GM23338 (cell line): ENCODE measurements around the gene SLC7A5. TPM values are rescaled to one million over a fixed set of nuclear protein-coding genes. Genes with fewer than 3 reads are reported as not detected.

ENCODE experiments used
- ATAC-seq: fragments of 200-7000 bp; cut with Tn5 transposase; 3 replicates; pipeline ENCODE4 v1.9.1; 2020
- DNase-seq: peaks from one replicate; pipeline ENCODE4 v3.0.0-alpha.2; 2015; ENCODE audit warnings: low spot score
- H2AFZ ChIP-seq: fragments of 200-600 bp; sonication (generic); 2 replicates; pipeline ENCODE4 v1.8.0; 2016; ENCODE audit warnings: antibody characterized with exemption, mild to moderate bottlenecking, moderate library complexity
- H3F3A ChIP-seq: fragments of 200-600 bp; sonication (generic); replicated peaks from 2 replicates; pipeline ENCODE4 v1.8.0; 2017; ENCODE audit warnings: antibody characterized with exemption, mixed run types, low read depth
- H3K27ac ChIP-seq: fragments of 200-600 bp; sonication (generic); 2 replicates; pipeline ENCODE4 v1.6.1; 2016; ENCODE audit warnings: low read depth
- H3K27me3 ChIP-seq: fragments of 200-600 bp; sonication (generic); 2 replicates; pipeline ENCODE4 v1.8.0; 2016; ENCODE audit warnings: mild to moderate bottlenecking, mixed run types, moderate library complexity; ENCODE audit not compliant: insufficient read depth
- H3K36me3 ChIP-seq: fragments of 200-600 bp; sonication (generic); 2 replicates; pipeline ENCODE4 v1.8.0; 2016; ENCODE audit warnings: mild to moderate bottlenecking; ENCODE audit not compliant: insufficient read depth
- H3K4me1 ChIP-seq: fragments of 200-600 bp; sonication (generic); 2 replicates; pipeline ENCODE4 v1.8.0; 2016; ENCODE audit warnings: mild to moderate bottlenecking, moderate library complexity; ENCODE audit not compliant: insufficient read depth
- H3K4me2 ChIP-seq: fragments of 200-600 bp; sonication (generic); 2 replicates; pipeline ENCODE4 v1.7.1; 2017; ENCODE audit warnings: mixed run types
- H3K4me3 ChIP-seq: fragments of 200-600 bp; sonication (generic); 2 replicates; pipeline ENCODE4 v1.6.1; 2016; ENCODE audit warnings: mixed run types
- H3K79me2 ChIP-seq: fragments of 200-600 bp; sonication (generic); replicated peaks from 2 replicates; pipeline ENCODE4 v1.8.0; 2017; ENCODE audit warnings: mild to moderate bottlenecking; ENCODE audit not compliant: insufficient read depth
- H3K9me2 ChIP-seq: fragments of 200-600 bp; sonication (generic); 2 replicates; pipeline ENCODE4 v1.8.0; 2017; ENCODE audit not compliant: insufficient read depth
- H4K20me1 ChIP-seq: fragments of 200-600 bp; sonication (generic); replicated peaks from 2 replicates; pipeline ENCODE4 v1.8.0; 2017; ENCODE audit warnings: mild to moderate bottlenecking; ENCODE audit not compliant: insufficient read depth
- H3K27ac Mint-ChIP-seq: 2 replicates; pipeline ENCODE4 v1.8.0; 2020; ENCODE audit warnings: inconsistent platforms, mild to moderate bottlenecking, moderate library complexity, mixed read lengths
- H3K27me3 Mint-ChIP-seq: 3 replicates; pipeline ENCODE4 v1.8.0; 2022; ENCODE audit warnings: low read depth, mild to moderate bottlenecking, moderate library complexity, mixed read lengths, inconsistent platforms; ENCODE audit not compliant: insufficient read depth, poor library complexity
- H3K36me3 Mint-ChIP-seq: 3 replicates; pipeline ENCODE4 v1.8.0; 2021; ENCODE audit warnings: low read depth, mild to moderate bottlenecking, inconsistent platforms, moderate library complexity, mixed read lengths
- H3K4me1 Mint-ChIP-seq: 3 replicates; pipeline ENCODE4 v1.8.0; 2020; ENCODE audit warnings: mild to moderate bottlenecking, inconsistent platforms, mixed read lengths
- H3K4me3 Mint-ChIP-seq: 3 replicates; pipeline ENCODE4 v1.8.0; 2021; ENCODE audit warnings: moderate library complexity, mild to moderate bottlenecking, inconsistent platforms, mixed read lengths
- H3K9me3 Mint-ChIP-seq: 3 replicates; pipeline ENCODE4 v1.8.0; 2020; ENCODE audit warnings: moderate library complexity, mild to moderate bottlenecking, inconsistent platforms, mixed read lengths
- CREB1 ChIP-seq: fragments of 250-450 bp; sonication (Bioruptor Pico); IDR thresholded peaks from 2 replicates; pipeline ENCODE4 v1.5.0; 2020; ENCODE audit warnings: low read depth, mild to moderate bottlenecking, moderate library complexity
- EZH2 ChIP-seq: fragments of 200-600 bp; sonication (generic); IDR thresholded peaks from one replicate; pipeline ENCODE4 v1.8.0; 2017; ENCODE audit warnings: antibody characterized with exemption, mild to moderate bottlenecking, low read depth; ENCODE audit not compliant: unreplicated experiment
- EZH2phosphoT487 ChIP-seq: fragments of 200-600 bp; sonication (generic); IDR thresholded peaks from one replicate; pipeline ENCODE4 v1.8.1; 2018; ENCODE audit warnings: antibody characterized with exemption; ENCODE audit not compliant: unreplicated experiment
- JUNB ChIP-seq: IDR thresholded peaks from one replicate; pipeline ENCODE4 v1.6.1; 2016; ENCODE audit warnings: antibody characterized with exemption; ENCODE audit not compliant: unreplicated experiment
- NANOG ChIP-seq: IDR thresholded peaks from 2 replicates; pipeline ENCODE4 v1.6.1; 2016; ENCODE audit warnings: antibody characterized with exemption, borderline replicate concordance
- POLR2AphosphoS5 ChIP-seq: IDR thresholded peaks from 2 replicates; pipeline ENCODE4 v1.6.1; 2016; ENCODE audit warnings: antibody characterized with exemption, low read depth
- STAT1 ChIP-seq: IDR thresholded peaks from one replicate; pipeline ENCODE4 v1.6.1; 2016; ENCODE audit warnings: antibody characterized with exemption; ENCODE audit not compliant: unreplicated experiment
- ZNF114 ChIP-seq: fragments of 250-450 bp; sonication (Bioruptor Pico); IDR thresholded peaks from 2 replicates; pipeline ENCODE4 v1.5.0; 2020; ENCODE audit warnings: mild to moderate bottlenecking, moderate library complexity
- ZNF331 ChIP-seq: fragments of 250-450 bp; sonication (Bioruptor Pico); IDR thresholded peaks from 2 replicates; pipeline ENCODE4 v1.5.0; 2020; ENCODE audit warnings: low read depth, mild to moderate bottlenecking, moderate library complexity
- polyA plus RNA-seq: library from polyadenylated mRNA; unstranded; fragments of >200 nt; fragmentation: Nextera tagmentation; extraction: Ambion mirVana; gene quantifications from 2 replicates; pipeline ENCODE4 v1.2.1, GENCODE V29; 2016
- total RNA-seq: library from RNA; depleted of rRNA; stranded (reverse); fragments of >200 nt; shearing (Covaris generic); gene quantifications from 2 replicates; pipeline ENCODE4 v1.2.3, GENCODE V29; 2014
- TF ChIP-seq, protein P1 (sequence below): fragments of 250-450 bp; sonication (Bioruptor Pico); IDR thresholded peaks from 2 replicates; pipeline ENCODE4 v1.5.0; 2020; ENCODE audit warnings: mild to moderate bottlenecking, moderate library complexity
- TF ChIP-seq, protein P2 (sequence below): IDR thresholded peaks from 2 replicates; pipeline ENCODE4 v1.6.1; 2016; ENCODE audit warnings: antibody characterized with exemption
- TF ChIP-seq, protein P3 (sequence below), 2 experiments: fragments of 200-600 bp in 1 of 2; sonication (generic) in 1 of 2; conservative IDR thresholded peaks; 2 replicates each; pipeline versions ENCODE4 v1.5.1 to v1.6.1; 2016 to 2017; ENCODE audit warnings: antibody characterized with exemption in 2 of 2, low read depth in 2 of 2, mild to moderate bottlenecking in 2 of 2, moderate library complexity in 1 of 2
- TF ChIP-seq, protein P4 (sequence below): IDR thresholded peaks from one replicate; pipeline ENCODE4 v1.6.1; 2018; ENCODE audit warnings: antibody characterized with exemption; ENCODE audit not compliant: unreplicated experiment

The SLC7A5 gene
- total and polyA plus RNA-seq, 2 experiments from 2014 or later = 107 to 386 TPM

DNA sequence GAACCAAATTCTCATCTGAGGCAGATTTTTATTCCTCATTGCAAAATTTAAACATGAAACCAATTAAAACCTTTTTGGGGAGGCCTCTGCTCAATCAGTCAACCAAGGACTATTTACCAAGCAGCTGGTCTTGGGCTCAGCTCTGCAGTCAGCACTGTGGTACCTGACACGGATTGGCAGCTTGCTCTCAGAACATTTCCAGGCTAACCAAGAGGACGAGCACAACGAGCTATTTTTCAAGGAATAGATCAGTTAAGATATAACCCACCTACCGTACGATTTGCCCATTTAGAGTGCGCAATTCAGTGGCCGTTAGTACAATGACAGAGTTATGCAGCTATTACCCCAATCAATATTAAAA, 77.1 kb downstream of the SLC7A5 start:
- H3K36me3 ChIP-seq = no peaks in the 10 kb centered on the region
- H3F3A ChIP-seq = no peaks in the 10 kb centered on the region
- H3K27ac ChIP-seq = no peak overlapping the region
- TF ChIP-seq, protein P1, sequence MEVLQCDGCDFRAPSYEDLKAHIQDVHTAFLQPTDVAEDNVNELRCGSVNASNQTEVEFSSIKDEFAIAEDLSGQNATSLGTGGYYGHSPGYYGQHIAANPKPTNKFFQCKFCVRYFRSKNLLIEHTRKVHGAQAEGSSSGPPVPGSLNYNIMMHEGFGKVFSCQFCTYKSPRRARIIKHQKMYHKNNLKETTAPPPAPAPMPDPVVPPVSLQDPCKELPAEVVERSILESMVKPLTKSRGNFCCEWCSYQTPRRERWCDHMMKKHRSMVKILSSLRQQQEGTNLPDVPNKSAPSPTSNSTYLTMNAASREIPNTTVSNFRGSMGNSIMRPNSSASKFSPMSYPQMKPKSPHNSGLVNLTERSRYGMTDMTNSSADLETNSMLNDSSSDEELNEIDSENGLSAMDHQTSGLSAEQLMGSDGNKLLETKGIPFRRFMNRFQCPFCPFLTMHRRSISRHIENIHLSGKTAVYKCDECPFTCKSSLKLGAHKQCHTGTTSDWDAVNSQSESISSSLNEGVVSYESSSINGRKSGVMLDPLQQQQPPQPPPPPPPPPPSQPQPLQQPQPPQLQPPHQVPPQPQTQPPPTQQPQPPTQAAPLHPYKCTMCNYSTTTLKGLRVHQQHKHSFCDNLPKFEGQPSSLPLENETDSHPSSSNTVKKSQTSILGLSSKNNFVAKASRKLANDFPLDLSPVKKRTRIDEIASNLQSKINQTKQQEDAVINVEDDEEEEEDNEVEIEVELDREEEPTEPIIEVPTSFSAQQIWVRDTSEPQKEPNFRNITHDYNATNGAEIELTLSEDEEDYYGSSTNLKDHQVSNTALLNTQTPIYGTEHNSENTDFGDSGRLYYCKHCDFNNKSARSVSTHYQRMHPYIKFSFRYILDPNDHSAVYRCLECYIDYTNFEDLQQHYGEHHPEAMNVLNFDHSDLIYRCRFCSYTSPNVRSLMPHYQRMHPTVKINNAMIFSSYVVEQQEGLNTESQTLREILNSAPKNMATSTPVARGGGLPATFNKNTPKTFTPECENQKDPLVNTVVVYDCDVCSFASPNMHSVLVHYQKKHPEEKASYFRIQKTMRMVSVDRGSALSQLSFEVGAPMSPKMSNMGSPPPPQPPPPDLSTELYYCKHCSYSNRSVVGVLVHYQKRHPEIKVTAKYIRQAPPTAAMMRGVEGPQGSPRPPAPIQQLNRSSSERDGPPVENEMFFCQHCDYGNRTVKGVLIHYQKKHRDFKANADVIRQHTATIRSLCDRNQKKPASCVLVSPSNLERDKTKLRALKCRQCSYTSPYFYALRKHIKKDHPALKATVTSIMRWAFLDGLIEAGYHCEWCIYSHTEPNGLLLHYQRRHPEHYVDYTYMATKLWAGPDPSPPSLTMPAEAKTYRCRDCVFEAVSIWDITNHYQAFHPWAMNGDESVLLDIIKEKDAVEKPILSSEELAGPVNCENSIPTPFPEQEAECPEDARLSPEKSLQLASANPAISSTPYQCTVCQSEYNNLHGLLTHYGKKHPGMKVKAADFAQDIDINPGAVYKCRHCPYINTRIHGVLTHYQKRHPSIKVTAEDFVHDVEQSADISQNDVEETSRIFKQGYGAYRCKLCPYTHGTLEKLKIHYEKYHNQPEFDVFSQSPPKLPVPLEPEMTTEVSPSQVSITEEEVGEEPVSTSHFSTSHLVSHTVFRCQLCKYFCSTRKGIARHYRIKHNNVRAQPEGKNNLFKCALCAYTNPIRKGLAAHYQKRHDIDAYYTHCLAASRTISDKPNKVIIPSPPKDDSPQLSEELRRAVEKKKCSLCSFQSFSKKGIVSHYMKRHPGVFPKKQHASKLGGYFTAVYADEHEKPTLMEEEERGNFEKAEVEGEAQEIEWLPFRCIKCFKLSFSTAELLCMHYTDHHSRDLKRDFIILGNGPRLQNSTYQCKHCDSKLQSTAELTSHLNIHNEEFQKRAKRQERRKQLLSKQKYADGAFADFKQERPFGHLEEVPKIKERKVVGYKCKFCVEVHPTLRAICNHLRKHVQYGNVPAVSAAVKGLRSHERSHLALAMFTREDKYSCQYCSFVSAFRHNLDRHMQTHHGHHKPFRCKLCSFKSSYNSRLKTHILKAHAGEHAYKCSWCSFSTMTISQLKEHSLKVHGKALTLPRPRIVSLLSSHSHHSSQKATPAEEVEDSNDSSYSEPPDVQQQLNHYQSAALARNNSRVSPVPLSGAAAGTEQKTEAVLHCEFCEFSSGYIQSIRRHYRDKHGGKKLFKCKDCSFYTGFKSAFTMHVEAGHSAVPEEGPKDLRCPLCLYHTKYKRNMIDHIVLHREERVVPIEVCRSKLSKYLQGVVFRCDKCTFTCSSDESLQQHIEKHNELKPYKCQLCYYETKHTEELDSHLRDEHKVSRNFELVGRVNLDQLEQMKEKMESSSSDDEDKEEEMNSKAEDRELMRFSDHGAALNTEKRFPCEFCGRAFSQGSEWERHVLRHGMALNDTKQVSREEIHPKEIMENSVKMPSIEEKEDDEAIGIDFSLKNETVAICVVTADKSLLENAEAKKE = no peak
- TF ChIP-seq JUNB (no peak), ZNF114 (CRISPR knock-in tag) (no peak), NANOG (no peak), ZNF331 (CRISPR knock-in tag) (no peak), POLR2AphosphoS5 (no peak), EZH2phosphoT487 (no peak), STAT1 (no peak), EZH2 (no peak), CREB1 (CRISPR knock-in tag) (no peak)
- TF ChIP-seq, protein P2, sequence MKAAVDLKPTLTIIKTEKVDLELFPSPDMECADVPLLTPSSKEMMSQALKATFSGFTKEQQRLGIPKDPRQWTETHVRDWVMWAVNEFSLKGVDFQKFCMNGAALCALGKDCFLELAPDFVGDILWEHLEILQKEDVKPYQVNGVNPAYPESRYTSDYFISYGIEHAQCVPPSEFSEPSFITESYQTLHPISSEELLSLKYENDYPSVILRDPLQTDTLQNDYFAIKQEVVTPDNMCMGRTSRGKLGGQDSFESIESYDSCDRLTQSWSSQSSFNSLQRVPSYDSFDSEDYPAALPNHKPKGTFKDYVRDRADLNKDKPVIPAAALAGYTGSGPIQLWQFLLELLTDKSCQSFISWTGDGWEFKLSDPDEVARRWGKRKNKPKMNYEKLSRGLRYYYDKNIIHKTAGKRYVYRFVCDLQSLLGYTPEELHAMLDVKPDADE = no peak
- TF ChIP-seq, protein P3, sequence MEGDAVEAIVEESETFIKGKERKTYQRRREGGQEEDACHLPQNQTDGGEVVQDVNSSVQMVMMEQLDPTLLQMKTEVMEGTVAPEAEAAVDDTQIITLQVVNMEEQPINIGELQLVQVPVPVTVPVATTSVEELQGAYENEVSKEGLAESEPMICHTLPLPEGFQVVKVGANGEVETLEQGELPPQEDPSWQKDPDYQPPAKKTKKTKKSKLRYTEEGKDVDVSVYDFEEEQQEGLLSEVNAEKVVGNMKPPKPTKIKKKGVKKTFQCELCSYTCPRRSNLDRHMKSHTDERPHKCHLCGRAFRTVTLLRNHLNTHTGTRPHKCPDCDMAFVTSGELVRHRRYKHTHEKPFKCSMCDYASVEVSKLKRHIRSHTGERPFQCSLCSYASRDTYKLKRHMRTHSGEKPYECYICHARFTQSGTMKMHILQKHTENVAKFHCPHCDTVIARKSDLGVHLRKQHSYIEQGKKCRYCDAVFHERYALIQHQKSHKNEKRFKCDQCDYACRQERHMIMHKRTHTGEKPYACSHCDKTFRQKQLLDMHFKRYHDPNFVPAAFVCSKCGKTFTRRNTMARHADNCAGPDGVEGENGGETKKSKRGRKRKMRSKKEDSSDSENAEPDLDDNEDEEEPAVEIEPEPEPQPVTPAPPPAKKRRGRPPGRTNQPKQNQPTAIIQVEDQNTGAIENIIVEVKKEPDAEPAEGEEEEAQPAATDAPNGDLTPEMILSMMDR (conservative IDR thresholded peaks at IDR 0.05; ENCODE audit: low read depth in 2 of 2) = no peak
- TF ChIP-seq, protein P4, sequence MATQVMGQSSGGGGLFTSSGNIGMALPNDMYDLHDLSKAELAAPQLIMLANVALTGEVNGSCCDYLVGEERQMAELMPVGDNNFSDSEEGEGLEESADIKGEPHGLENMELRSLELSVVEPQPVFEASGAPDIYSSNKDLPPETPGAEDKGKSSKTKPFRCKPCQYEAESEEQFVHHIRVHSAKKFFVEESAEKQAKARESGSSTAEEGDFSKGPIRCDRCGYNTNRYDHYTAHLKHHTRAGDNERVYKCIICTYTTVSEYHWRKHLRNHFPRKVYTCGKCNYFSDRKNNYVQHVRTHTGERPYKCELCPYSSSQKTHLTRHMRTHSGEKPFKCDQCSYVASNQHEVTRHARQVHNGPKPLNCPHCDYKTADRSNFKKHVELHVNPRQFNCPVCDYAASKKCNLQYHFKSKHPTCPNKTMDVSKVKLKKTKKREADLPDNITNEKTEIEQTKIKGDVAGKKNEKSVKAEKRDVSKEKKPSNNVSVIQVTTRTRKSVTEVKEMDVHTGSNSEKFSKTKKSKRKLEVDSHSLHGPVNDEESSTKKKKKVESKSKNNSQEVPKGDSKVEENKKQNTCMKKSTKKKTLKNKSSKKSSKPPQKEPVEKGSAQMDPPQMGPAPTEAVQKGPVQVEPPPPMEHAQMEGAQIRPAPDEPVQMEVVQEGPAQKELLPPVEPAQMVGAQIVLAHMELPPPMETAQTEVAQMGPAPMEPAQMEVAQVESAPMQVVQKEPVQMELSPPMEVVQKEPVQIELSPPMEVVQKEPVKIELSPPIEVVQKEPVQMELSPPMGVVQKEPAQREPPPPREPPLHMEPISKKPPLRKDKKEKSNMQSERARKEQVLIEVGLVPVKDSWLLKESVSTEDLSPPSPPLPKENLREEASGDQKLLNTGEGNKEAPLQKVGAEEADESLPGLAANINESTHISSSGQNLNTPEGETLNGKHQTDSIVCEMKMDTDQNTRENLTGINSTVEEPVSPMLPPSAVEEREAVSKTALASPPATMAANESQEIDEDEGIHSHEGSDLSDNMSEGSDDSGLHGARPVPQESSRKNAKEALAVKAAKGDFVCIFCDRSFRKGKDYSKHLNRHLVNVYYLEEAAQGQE = no peak
- no peaks in the 10 kb centered on the region for H3K36me3 Mint-ChIP-seq
- H3K27me3 Mint-ChIP-seq = peaks cover 6% of the 10 kb centered on the region
- no peak overlapping the region for H2AFZ ChIP-seq
- no peaks in the 10 kb centered on the region for H3K79me2 ChIP-seq
- H3K4me3 Mint-ChIP-seq = no peak overlapping the region
- H3K4me2 ChIP-seq = no peak overlapping the region
- no peak overlapping the region for H3K4me3 ChIP-seq
- H3K9me3 Mint-ChIP-seq = no peaks in the 10 kb centered on the region
- no peaks in the 10 kb centered on the region for H4K20me1 ChIP-seq
- H3K4me1 ChIP-seq = no peaks in the 10 kb centered on the region
- H3K27ac Mint-ChIP-seq = no peak overlapping the region
- H3K27me3 ChIP-seq = no peaks in the 10 kb centered on the region
- ATAC-seq (no peak), DNase-seq (no peak)
- H3K9me2 ChIP-seq = no peaks in the 10 kb centered on the region
- no peaks in the 10 kb centered on the region; the same call in 2 of the 3 replicates for H3K4me1 Mint-ChIP-seq
